A673 (cell line): Measurements from ENCODE around the gene CDK15. TPM values are rescaled to one million over a fixed set of nuclear protein-coding genes. Genes with fewer than 3 reads are reported as not detected.
"Not testable (repeated sequence)": the region's sequence is repeated elsewhere in the genome, so short reads cannot be mapped to it uniquely, and the experiment has no call there.

ENCODE experiments used
- BruUV-seq: library from RNA; stranded (reverse); fragments of 400-500 nt; replicated peaks from 2 replicates; lab custom pipeline; 2021; lab: Mats Ljungman, UMichigan
- CTCF ChIA-PET: fragments of 300-600 bp; sonication (Branson Sonifier 250); formaldehyde crosslinking; loops from one replicate; lab custom pipeline; 2022; ENCODE audit warnings: antibody characterized with exemption; lab: Charles Lee
- POLR2A ChIA-PET: fragments of 300-600 bp; sonication (Branson Sonifier 250); formaldehyde crosslinking; loops from one replicate; lab custom pipeline; 2022; ENCODE audit warnings: antibody characterized with exemption; ENCODE audit not compliant: low non-redundant PET; lab: Charles Lee
- DNase-seq: peaks from one replicate; pipeline ENCODE4 v3.0.0-alpha.2; 2015; ENCODE audit warnings: low spot score
- H3K27ac ChIP-seq: fragments of 200-600 bp; sonication (generic); 2 replicates; pipeline ENCODE4 v1.5.1; 2016; ENCODE audit warnings: mixed run types, low read depth, mild to moderate bottlenecking, mixed read lengths, antibody characterized with exemption, low read length; ENCODE audit not compliant: poor library complexity, severe bottlenecking
- H3K27me3 ChIP-seq: fragments of 200-600 bp; sonication (generic); replicated peaks from 2 replicates; pipeline ENCODE4 v1.6.1; 2017; ENCODE audit warnings: mixed run types, low read depth, mild to moderate bottlenecking, mixed read lengths, antibody characterized with exemption, low read length; ENCODE audit not compliant: insufficient read depth, poor library complexity
- H3K36me3 ChIP-seq: fragments of 200-600 bp; sonication (generic); 2 replicates; pipeline ENCODE4 v1.6.1; 2016; ENCODE audit warnings: mixed run types, mild to moderate bottlenecking, mixed read lengths, antibody characterized with exemption, low read length; ENCODE audit not compliant: insufficient read depth, poor library complexity, severe bottlenecking
- H3K4me1 ChIP-seq: fragments of 200-600 bp; sonication (generic); 2 replicates; pipeline ENCODE4 v1.6.1; 2017; ENCODE audit warnings: mixed run types, mild to moderate bottlenecking, mixed read lengths, antibody characterized with exemption, low read length; ENCODE audit not compliant: insufficient read depth, poor library complexity, severe bottlenecking
- H3K4me3 ChIP-seq: fragments of 200-600 bp; sonication (generic); 2 replicates; pipeline ENCODE4 v1.5.1; 2016; ENCODE audit warnings: low read depth, mixed run types, mild to moderate bottlenecking, mixed read lengths, low read length; ENCODE audit not compliant: poor library complexity, severe bottlenecking
- H3K9me3 ChIP-seq: fragments of 200-600 bp; sonication (generic); 2 replicates; pipeline ENCODE4 v1.6.1; 2016; ENCODE audit warnings: mixed run types, low read depth, mild to moderate bottlenecking, mixed read lengths, antibody characterized with exemption, low read length; ENCODE audit not compliant: poor library complexity, severe bottlenecking
- CTCF ChIP-seq: fragments of 300-800, 200-600 bp; sonication (generic); conservative IDR thresholded peaks from 2 replicates; pipeline ENCODE4 v1.5.1; 2017; ENCODE audit warnings: low read depth, mild to moderate bottlenecking, antibody characterized with exemption, low read length, moderate library complexity, mixed read lengths
- EZH2 ChIP-seq: fragments of 200-600 bp; sonication (generic); IDR thresholded peaks from 2 replicates; pipeline ENCODE4 v1.6.1; 2017; ENCODE audit warnings: borderline replicate concordance, low read depth, mild to moderate bottlenecking, mixed read lengths, antibody characterized with exemption, low read length; ENCODE audit not compliant: poor library complexity, severe bottlenecking
- intact Hi-C: fragments of 100-400 bp; cut with micrococcal nuclease; formaldehyde crosslinking; loops from one replicate; pipeline ENCODE4 v1.10.0; 2022; ENCODE audit not compliant: unreplicated experiment
- total RNA-seq: library from RNA; stranded (reverse); gene quantifications from 2 replicates; pipeline ENCODE4 v1.2.3, GENCODE V29; 2021

CDK15 gene
- total RNA-seq, 1 experiment from 2014 or later, result 0.11 TPM

GRCh38 chr2:201759567-201759966 is 46.8 kb upstream of the CDK15 start:
- ChIA-PET POLR2A (no interaction called here), CTCF (no interaction called here)
- Histone ChIP-seq H3K36me3 (peaks cover 49% of the 10 kb centered on the region), H3K4me3 (no peak overlapping the region), H3K9me3 (no peaks in the 10 kb centered on the region), H3K27ac (peak overlapping the region; percentile 36), H3K27me3 (no peaks in the 10 kb centered on the region), H3K4me1 (no peaks in the 10 kb centered on the region)
- BruUV-seq, result no TSS peak
- intact Hi-C loops, result no loop called here
- no peak for DNase-seq
- TF ChIP-seq EZH2 (no peak), CTCF (no peak)

- CTCF ChIA-PET, result no interaction called here
- no peaks in the 10 kb centered on the region for H3K27me3 ChIP-seq
- intact Hi-C loops, result no loop called here
- H3K4me1 ChIP-seq, result no peaks in the 10 kb centered on the region
- POLR2A ChIA-PET, result interaction anchor here (0.6 kb wide), 1 partner anchor 451 kb away, joined by 4 read pairs; no protein-coding TSS in a partner anchor
- no peaks in the 10 kb centered on the region for H3K9me3 ChIP-seq
- BruUV-seq, result TSS peak; percentile 17
- H3K27ac ChIP-seq, result no peak overlapping the region
- H3K36me3 ChIP-seq, result peaks cover 56% of the 10 kb centered on the region
- DNase-seq, result no peak
- no peak overlapping the region for H3K4me3 ChIP-seq
- TF ChIP-seq EZH2 (no peak), CTCF (no peak)
Observed at GRCh38 chr2:201761101-201761500, 45.2 kb upstream of the CDK15 start.

- CTCF ChIA-PET, H3K9me3 ChIP-seq, H3K27me3 ChIP-seq, H3K4me3 ChIP-seq, H3K27ac ChIP-seq, POLR2A ChIA-PET, intact Hi-C loops, DNase-seq, H3K4me1 ChIP-seq, BruUV-seq: not testable (repeated sequence)
- H3K36me3 ChIP-seq, result peaks cover 43% of the 10 kb centered on the region
Observed at GRCh38 chr2:201764469-201764868, 41.9 kb upstream of the CDK15 start.

GRCh38 chr2:201765799-201766198 is 40.5 kb upstream of the CDK15 start:
- Histone ChIP-seq H3K27me3 (no peaks in the 10 kb centered on the region), H3K4me3 (no peak overlapping the region), H3K27ac (no peak overlapping the region), H3K4me1 (no peaks in the 10 kb centered on the region), H3K36me3 (peaks cover 30% of the 10 kb centered on the region), H3K9me3 (no peaks in the 10 kb centered on the region)
- intact Hi-C loops, result no loop called here
- no TSS peak for BruUV-seq
- CTCF ChIA-PET, result no interaction called here
- DNase-seq, result no peak
- POLR2A ChIA-PET, result no interaction called here
- no peak for TF ChIP-seq CTCF
- no peak for TF ChIP-seq EZH2
